Astrocyte of the spinal cord (primary cell): Measurements from ENCODE around the gene NUDT16L1.

Experiments
- DNase-seq: peaks from one replicate; pipeline ENCODE4 v3.0.0; 2011; ENCODE audit warnings: low read depth, low spot score
- H3K4me3 ChIP-seq: 2 replicates; pipeline ENCODE4 v1.5.1; 2011; ENCODE audit warnings: low read depth, mild to moderate bottlenecking, low read length, moderate library complexity
- CTCF ChIP-seq: IDR thresholded peaks from 2 replicates; pipeline ENCODE4 v1.5.1; 2012; ENCODE audit warnings: low read depth, mild to moderate bottlenecking, low read length, inconsistent platforms
- in situ Hi-C: cut with HindIII; loops from 2 replicates; pipeline ENCODE4 v1.10.0; 2017; ENCODE audit warnings: low sequenced_read_pairs

The NUDT16L1 gene

DNA sequence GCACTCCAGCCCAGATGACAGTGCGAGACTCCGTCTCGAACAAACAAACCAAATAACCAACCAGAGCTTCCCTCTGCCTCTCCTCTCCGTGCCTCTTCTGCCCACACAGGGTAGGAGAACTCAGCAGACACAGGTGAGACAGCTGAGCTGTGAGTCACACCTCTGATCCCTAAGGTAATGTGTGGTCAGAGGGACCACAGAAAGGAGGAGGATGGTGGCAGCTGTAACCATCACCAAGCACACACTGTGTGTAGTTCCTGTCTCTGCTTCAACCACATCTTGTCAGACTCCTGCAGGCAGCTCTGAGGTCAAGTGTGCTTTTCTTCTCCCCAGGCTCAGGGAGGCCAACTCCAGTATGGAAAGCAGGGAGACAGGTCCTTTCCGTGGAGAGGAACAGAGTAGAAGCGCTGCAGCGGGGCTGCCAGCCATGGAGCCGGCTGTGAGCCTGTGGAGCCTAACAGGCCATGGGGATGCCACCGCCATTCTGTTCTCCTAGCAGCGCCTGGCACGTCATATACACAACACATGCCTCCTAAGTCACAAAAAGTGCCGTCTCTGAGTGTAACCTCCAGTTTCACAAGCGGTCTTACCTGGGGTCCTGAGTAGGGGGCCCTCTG, 7.1 kb downstream of the NUDT16L1 start:
- no peak for DNase-seq
- no peak overlapping the region for H3K4me3 ChIP-seq
- in situ Hi-C loops = no loop called here
- TF ChIP-seq CTCF = no peak

DNA sequence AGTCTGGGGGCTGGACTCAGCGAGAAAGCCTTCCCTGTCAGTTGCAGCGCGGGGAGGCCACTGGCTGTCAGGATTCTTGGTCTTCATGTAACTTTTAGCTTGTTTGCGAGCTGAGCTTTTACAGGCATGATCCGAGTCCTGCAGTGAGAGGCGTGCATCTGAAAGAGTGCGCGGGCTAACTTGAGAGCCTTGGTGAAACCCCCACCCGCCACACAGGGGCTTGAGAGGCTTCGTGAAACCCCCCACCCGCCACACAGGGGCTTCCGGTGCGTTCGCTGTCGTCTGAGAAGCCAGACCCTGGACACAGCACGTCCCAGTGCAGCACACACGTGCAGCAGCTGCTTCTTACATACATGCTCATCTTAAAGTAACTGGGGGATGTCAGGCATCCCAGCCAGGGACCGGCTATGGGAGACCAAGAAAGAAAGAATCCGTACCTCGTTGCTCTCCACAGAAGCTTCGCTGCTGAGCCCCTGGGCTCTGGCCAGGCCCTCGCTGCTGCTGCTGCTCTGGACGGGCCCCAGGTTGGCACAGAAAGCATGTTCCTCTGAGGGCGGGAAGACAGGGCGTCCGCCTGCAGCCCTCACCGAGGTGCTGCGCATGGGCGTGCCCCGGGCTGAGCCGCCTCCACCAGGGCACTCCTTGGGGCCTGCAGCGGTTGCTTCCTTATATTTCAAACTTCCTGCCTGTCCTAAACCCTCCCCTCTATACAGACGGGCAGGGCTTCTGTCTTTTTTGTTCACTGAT, 7.8 kb downstream of the NUDT16L1 start:
- no peak overlapping the region for H3K4me3 ChIP-seq
- no peak for DNase-seq
- in situ Hi-C loops = no loop called here
- TF ChIP-seq CTCF = no peak

GRCh38 chr16:4701791-4702465, 8.6 kb downstream of the NUDT16L1 start:
- no peak for DNase-seq
- no peak overlapping the region for H3K4me3 ChIP-seq
- in situ Hi-C loops = no loop called here
- no peak for TF ChIP-seq CTCF

DNA sequence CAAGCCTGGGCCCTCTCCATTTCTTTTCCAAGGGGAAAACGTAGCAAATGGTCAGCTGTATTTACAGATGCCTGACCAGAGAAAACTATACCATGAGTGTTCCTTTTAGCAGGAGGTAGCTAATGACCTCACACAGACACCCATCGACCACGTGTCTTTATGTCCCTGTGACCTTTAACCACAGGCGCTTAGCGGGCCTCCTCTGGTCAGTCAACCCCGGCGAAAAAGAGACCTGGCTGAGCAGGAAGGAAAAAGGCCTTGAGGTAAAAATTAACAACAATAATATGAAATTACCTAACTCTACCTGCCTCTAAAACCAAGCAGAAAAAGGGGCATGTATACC, 9.1 kb downstream of the NUDT16L1 start:
- no peak for TF ChIP-seq CTCF
- H3K4me3 ChIP-seq = no peak overlapping the region
- in situ Hi-C loops = no loop called here
- DNase-seq = no peak

- H3K4me3 ChIP-seq = no peak overlapping the region
- DNase-seq = no peak
- in situ Hi-C loops = no loop called here
- TF ChIP-seq CTCF = no peak
Observed at GRCh38 chr16:4703906-4704305, 10.5 kb downstream of the NUDT16L1 start.

DNA sequence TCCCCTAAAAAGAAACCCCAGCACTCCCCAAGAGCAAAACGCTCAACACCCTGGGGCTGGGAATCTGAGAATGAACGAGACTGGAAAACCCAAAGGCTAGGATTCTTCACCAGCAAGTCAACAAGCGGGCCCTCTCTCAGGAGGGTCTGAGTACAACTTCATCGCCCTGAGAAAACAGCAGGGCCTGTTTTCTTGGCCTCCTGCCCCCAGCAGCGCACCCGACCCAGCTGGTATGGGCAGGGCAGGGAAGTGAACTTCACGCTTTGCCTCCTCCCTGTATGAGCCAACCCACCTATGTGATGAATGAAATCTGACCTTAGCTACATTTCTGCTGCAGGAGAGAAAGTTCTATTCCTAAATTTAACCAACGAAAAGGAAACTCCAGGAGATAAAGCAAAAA, 11.1 kb downstream of the NUDT16L1 start:
- no peak for DNase-seq
- H3K4me3 ChIP-seq = no peak overlapping the region
- in situ Hi-C loops = no loop called here
- no peak for TF ChIP-seq CTCF
